Muscle layer of duodenum (tissue), 2 donors: ENCODE data around the gene ME3.
"Not testable (repeated sequence)": the region's sequence is repeated elsewhere in the genome, so short reads cannot be mapped to it uniquely, and the experiment has no call there.

Source experiments
- H3K27ac ChIP-seq: one replicate; pipeline ENCODE4 v1.7.0; 2013; ENCODE audit warnings: mild to moderate bottlenecking, low read length
- H3K27me3 ChIP-seq: one replicate; pipeline ENCODE4 v1.7.0; 2013; ENCODE audit warnings: low read depth, mild to moderate bottlenecking, control low read depth, low read length
- H3K36me3 ChIP-seq, 2 donors: one replicate each; pipeline ENCODE4 v1.7.0; 2013; ENCODE audit warnings: low read length in 2 of 2, control low read depth in 1 of 2, mild to moderate bottlenecking in 1 of 2; ENCODE audit not compliant: insufficient read depth in 2 of 2, control insufficient read depth in 1 of 2
- H3K4me1 ChIP-seq, 2 donors: one replicate each; pipeline ENCODE4 v1.7.0; 2013; ENCODE audit warnings: low read length in 2 of 2, mild to moderate bottlenecking in 2 of 2, control low read depth in 1 of 2, moderate library complexity in 1 of 2; ENCODE audit not compliant: insufficient read depth in 2 of 2, control insufficient read depth in 1 of 2
- H3K4me3 ChIP-seq, 2 donors: one replicate each; pipeline ENCODE4 v1.7.0; 2013; ENCODE audit warnings: low read length in 2 of 2, low read depth in 1 of 2, mild to moderate bottlenecking in 1 of 2
- H3K9me3 ChIP-seq, 2 donors: one replicate each; pipeline ENCODE4 v1.7.0; 2013; ENCODE audit warnings: low read length in 2 of 2, control low read depth in 1 of 2, mild to moderate bottlenecking in 1 of 2; ENCODE audit not compliant: control insufficient read depth in 1 of 2
- donor health status: healthy.

ME3 gene

GRCh38 chr11:86630229-86630981 lies 42.0 kb downstream of the ME3 start:
- no peaks in the 10 kb centered on the region for H3K9me3 ChIP-seq
- H3K27ac ChIP-seq, result peak overlapping the region; percentile 45
- peak overlapping the region in 1 of 2 donors; percentile 11 for H3K4me3 ChIP-seq
- no peaks in the 10 kb centered on the region for H3K36me3 ChIP-seq
- H3K27me3 ChIP-seq, result no peaks in the 10 kb centered on the region
- peaks cover 10 to 41% of the 10 kb centered on the region in 2 donors for H3K4me1 ChIP-seq

- no peaks in the 10 kb centered on the region for H3K36me3 ChIP-seq
- no peaks in the 10 kb centered on the region for H3K27me3 ChIP-seq
- no peak overlapping the region for H3K4me3 ChIP-seq
- peaks cover 10 to 44% of the 10 kb centered on the region in 2 donors for H3K4me1 ChIP-seq
- peak overlapping the region; percentile 24 for H3K27ac ChIP-seq
- H3K9me3 ChIP-seq, result no peaks in the 10 kb centered on the region
Observed at GRCh38 chr11:86629045-86629706, 43.2 kb downstream of the ME3 start.

- peak overlapping the region; percentile 24 for H3K27ac ChIP-seq
- H3K4me1 ChIP-seq, result peaks cover 10 to 44% of the 10 kb centered on the region in 2 donors
- no peaks in the 10 kb centered on the region for H3K27me3 ChIP-seq
- no peaks in the 10 kb centered on the region for H3K36me3 ChIP-seq
- H3K4me3 ChIP-seq, result no peak overlapping the region
- H3K9me3 ChIP-seq, result no peaks in the 10 kb centered on the region
Observed at GRCh38 chr11:86627776-86628455, 44.5 kb downstream of the ME3 start.

GRCh38 chr11:86625981-86626380 lies 46.4 kb downstream of the ME3 start:
- Histone ChIP-seq H3K36me3 (no peaks in the 10 kb centered on the region), H3K27ac (no peak overlapping the region), H3K9me3 (no peaks in the 10 kb centered on the region), H3K4me1 (peaks cover 10 to 41% of the 10 kb centered on the region in 2 donors), H3K27me3 (no peaks in the 10 kb centered on the region), H3K4me3 (no peak overlapping the region)

GRCh38 chr11:86625544-86625943 lies 46.9 kb downstream of the ME3 start:
- Histone ChIP-seq H3K27me3 (no peaks in the 10 kb centered on the region), H3K36me3 (no peaks in the 10 kb centered on the region), H3K27ac (no peak overlapping the region), H3K4me1 (peaks cover 10 to 36% of the 10 kb centered on the region in 2 donors), H3K4me3 (no peak overlapping the region), H3K9me3 (no peaks in the 10 kb centered on the region)

GRCh38 chr11:86624366-86624765 lies 48.0 kb downstream of the ME3 start:
- H3K4me3 ChIP-seq, result no peak overlapping the region
- peaks cover 10 to 24% of the 10 kb centered on the region in 2 donors for H3K4me1 ChIP-seq
- no peaks in the 10 kb centered on the region for H3K9me3 ChIP-seq
- H3K36me3 ChIP-seq, result no peaks in the 10 kb centered on the region
- H3K27ac ChIP-seq, result no peak overlapping the region
- H3K27me3 ChIP-seq, result no peaks in the 10 kb centered on the region

- H3K4me3 ChIP-seq, result no peak overlapping the region
- no peaks in the 10 kb centered on the region for H3K36me3 ChIP-seq
- no peak overlapping the region for H3K27ac ChIP-seq
- no peaks in the 10 kb centered on the region for H3K9me3 ChIP-seq
- peaks cover 6 to 20% of the 10 kb centered on the region in 2 donors for H3K4me1 ChIP-seq
- no peaks in the 10 kb centered on the region for H3K27me3 ChIP-seq
Observed at GRCh38 chr11:86623736-86624135, 48.7 kb downstream of the ME3 start.

- Histone ChIP-seq H3K27me3 (no peaks in the 10 kb centered on the region), H3K27ac (no peak overlapping the region), H3K4me3 (no peak overlapping the region), H3K36me3 (no peaks in the 10 kb centered on the region), H3K4me1 (peaks cover under 1 to 14% of the 10 kb centered on the region in 2 donors), H3K9me3 (no peaks in the 10 kb centered on the region)
Observed at GRCh38 chr11:86623041-86623621, 49.3 kb downstream of the ME3 start.

GRCh38 chr11:86621854-86622253 lies 50.6 kb downstream of the ME3 start:
- Histone ChIP-seq H3K27me3 (no peaks in the 10 kb centered on the region), H3K9me3 (no peaks in the 10 kb centered on the region), H3K4me3 (no peak overlapping the region), H3K27ac (peak overlapping the region; percentile 1), H3K36me3 (no peaks in the 10 kb centered on the region), H3K4me1 (peaks cover 0 to 13% of the 10 kb centered on the region in 2 donors)

- peak overlapping the region; percentile 1 for H3K27ac ChIP-seq
- H3K4me3 ChIP-seq, result no peak overlapping the region
- no peaks in the 10 kb centered on the region for H3K36me3 ChIP-seq
- no peaks in the 10 kb centered on the region for H3K9me3 ChIP-seq
- H3K27me3 ChIP-seq, result no peaks in the 10 kb centered on the region
- peaks cover 0 to 13% of the 10 kb centered on the region in 2 donors for H3K4me1 ChIP-seq
Observed at GRCh38 chr11:86620891-86621521, 51.4 kb downstream of the ME3 start.

- not testable (repeated sequence) for H3K9me3 ChIP-seq, H3K36me3 ChIP-seq, H3K27ac ChIP-seq, H3K4me3 ChIP-seq, H3K27me3 ChIP-seq, H3K4me1 ChIP-seq
Observed at GRCh38 chr11:86619428-86619827, 53.0 kb downstream of the ME3 start.
